Measurements from ENCODE around the gene WDR72. TPM values are rescaled to one million over a fixed set of nuclear protein-coding genes. Genes with fewer than 3 reads are reported as not detected.
"Not testable (repeated sequence)": the region's sequence is repeated elsewhere in the genome, so short reads cannot be mapped to it uniquely, and the experiment has no call there.

Gene WDR72
- total RNA-seq, result under 0.01 TPM

GRCh38 chr15:53759411-53759931, at the start of gene WDR72:
TSS of gene WDR72 (minus strand) at chr15:53759663. CDS start at chr15:53733149, 26,514 bp downstream.
- H3K9me3 ChIP-seq (ENCODE audit: low read depth, low read length), result no peaks in the 10 kb centered on the region
- no peak within 1 kb of the TSS for H3K4me3 ChIP-seq (ENCODE audit: low read length)
- peaks cover 34% of the 10 kb centered on the region for H3K27me3 ChIP-seq (ENCODE audit: insufficient read depth, low read length)
- no peaks in the 10 kb centered on the region for H3K4me1 ChIP-seq (ENCODE audit: insufficient read depth, low read length)

GRCh38 chr15:53808058-53808706, 48.7 kb upstream of the WDR72 start:
- Histone ChIP-seq H3K4me3 (ENCODE audit: low read length) (no peak overlapping the region), H3K4me1 (ENCODE audit: insufficient read depth, low read length) (no peaks in the 10 kb centered on the region), H3K9me3 (ENCODE audit: low read depth, low read length) (no peaks in the 10 kb centered on the region), H3K27me3 (ENCODE audit: insufficient read depth, low read length) (no peaks in the 10 kb centered on the region)

- no peaks in the 10 kb centered on the region for H3K9me3 ChIP-seq (ENCODE audit: low read depth, low read length)
- no peaks in the 10 kb centered on the region for H3K4me1 ChIP-seq (ENCODE audit: insufficient read depth, low read length)
- no peaks in the 10 kb centered on the region for H3K27me3 ChIP-seq (ENCODE audit: insufficient read depth, low read length)
- no peak overlapping the region for H3K4me3 ChIP-seq (ENCODE audit: low read length)
These were observed 48.0 kb upstream of the WDR72 start for GRCh38 chr15:53807501-53807900.

- Histone ChIP-seq H3K27me3 (ENCODE audit: insufficient read depth, low read length) (no peaks in the 10 kb centered on the region), H3K4me1 (ENCODE audit: insufficient read depth, low read length) (no peaks in the 10 kb centered on the region), H3K9me3 (ENCODE audit: low read depth, low read length) (no peaks in the 10 kb centered on the region), H3K4me3 (ENCODE audit: low read length) (no peak overlapping the region)
These were observed 43.2 kb upstream of the WDR72 start for GRCh38 chr15:53802672-53803071.

GRCh38 chr15:53791581-53791980, 32.1 kb upstream of the WDR72 start:
- Histone ChIP-seq H3K9me3 (ENCODE audit: low read depth, low read length) (no peaks in the 10 kb centered on the region), H3K4me1 (ENCODE audit: insufficient read depth, low read length) (no peaks in the 10 kb centered on the region), H3K27me3 (ENCODE audit: insufficient read depth, low read length) (no peaks in the 10 kb centered on the region), H3K4me3 (ENCODE audit: low read length) (no peak overlapping the region)

GRCh38 chr15:53789654-53790375, 30.4 kb upstream of the WDR72 start:
- H3K27me3 ChIP-seq (ENCODE audit: insufficient read depth, low read length), result no peaks in the 10 kb centered on the region
- no peak overlapping the region for H3K4me3 ChIP-seq (ENCODE audit: low read length)
- H3K4me1 ChIP-seq (ENCODE audit: insufficient read depth, low read length), result no peaks in the 10 kb centered on the region
- no peaks in the 10 kb centered on the region for H3K9me3 ChIP-seq (ENCODE audit: low read depth, low read length)

GRCh38 chr15:53786401-53786800, 26.9 kb upstream of the WDR72 start:
- Histone ChIP-seq H3K4me3 (ENCODE audit: low read length) (no peak overlapping the region), H3K27me3 (ENCODE audit: insufficient read depth, low read length) (no peaks in the 10 kb centered on the region), H3K9me3 (ENCODE audit: low read depth, low read length) (no peaks in the 10 kb centered on the region), H3K4me1 (ENCODE audit: insufficient read depth, low read length) (no peaks in the 10 kb centered on the region)

- H3K4me1 ChIP-seq (ENCODE audit: insufficient read depth, low read length); H3K27me3 ChIP-seq (ENCODE audit: insufficient read depth, low read length); H3K4me3 ChIP-seq (ENCODE audit: low read length); H3K9me3 ChIP-seq (ENCODE audit: low read depth, low read length): not testable (repeated sequence)
These were observed 25.8 kb upstream of the WDR72 start for GRCh38 chr15:53785241-53785640.

GRCh38 chr15:53762916-53763315, 3.5 kb upstream of the WDR72 start:
- Histone ChIP-seq H3K9me3 (ENCODE audit: low read depth, low read length) (no peaks in the 10 kb centered on the region), H3K27me3 (ENCODE audit: insufficient read depth, low read length) (peaks cover 27% of the 10 kb centered on the region), H3K4me1 (ENCODE audit: insufficient read depth, low read length) (no peaks in the 10 kb centered on the region), H3K4me3 (ENCODE audit: low read length) (no peak overlapping the region)

- H3K4me1 ChIP-seq (ENCODE audit: insufficient read depth, low read length), result no peaks in the 10 kb centered on the region
- no peak overlapping the region for H3K4me3 ChIP-seq (ENCODE audit: low read length)
- peaks cover 34% of the 10 kb centered on the region for H3K27me3 ChIP-seq (ENCODE audit: insufficient read depth, low read length)
- no peaks in the 10 kb centered on the region for H3K9me3 ChIP-seq (ENCODE audit: low read depth, low read length)
These were observed 1.1 kb downstream of the WDR72 start for GRCh38 chr15:53758412-53758811.

- Histone ChIP-seq H3K27me3 (ENCODE audit: insufficient read depth, low read length) (peaks cover 34% of the 10 kb centered on the region), H3K4me1 (ENCODE audit: insufficient read depth, low read length) (no peaks in the 10 kb centered on the region), H3K9me3 (ENCODE audit: low read depth, low read length) (no peaks in the 10 kb centered on the region), H3K4me3 (ENCODE audit: low read length) (no peak overlapping the region)
These were observed 1.6 kb downstream of the WDR72 start for GRCh38 chr15:53757906-53758305.

GRCh38 chr15:53753813-53754212, 5.7 kb downstream of the WDR72 start:
- Histone ChIP-seq H3K4me3 (ENCODE audit: low read length) (no peak overlapping the region), H3K27me3 (ENCODE audit: insufficient read depth, low read length) (peaks cover 15% of the 10 kb centered on the region), H3K9me3 (ENCODE audit: low read depth, low read length) (no peaks in the 10 kb centered on the region), H3K4me1 (ENCODE audit: insufficient read depth, low read length) (no peaks in the 10 kb centered on the region)

GRCh38 chr15:53752406-53752805, 7.1 kb downstream of the WDR72 start:
- Histone ChIP-seq H3K4me3 (ENCODE audit: low read length) (no peak overlapping the region), H3K4me1 (ENCODE audit: insufficient read depth, low read length) (no peaks in the 10 kb centered on the region), H3K9me3 (ENCODE audit: low read depth, low read length) (no peaks in the 10 kb centered on the region), H3K27me3 (ENCODE audit: insufficient read depth, low read length) (peaks cover 2% of the 10 kb centered on the region)

- Histone ChIP-seq H3K4me3 (ENCODE audit: low read length) (no peak overlapping the region), H3K27me3 (ENCODE audit: insufficient read depth, low read length) (no peaks in the 10 kb centered on the region), H3K4me1 (ENCODE audit: insufficient read depth, low read length) (no peaks in the 10 kb centered on the region), H3K9me3 (ENCODE audit: low read depth, low read length) (no peaks in the 10 kb centered on the region)
These were observed 11.9 kb downstream of the WDR72 start for GRCh38 chr15:53747501-53748068.

GRCh38 chr15:53746101-53746500, 13.4 kb downstream of the WDR72 start:
- H3K9me3 ChIP-seq (ENCODE audit: low read depth, low read length), result no peaks in the 10 kb centered on the region
- H3K27me3 ChIP-seq (ENCODE audit: insufficient read depth, low read length), result no peaks in the 10 kb centered on the region
- no peaks in the 10 kb centered on the region for H3K4me1 ChIP-seq (ENCODE audit: insufficient read depth, low read length)
- H3K4me3 ChIP-seq (ENCODE audit: low read length), result no peak overlapping the region
